HepG2 (cell line): ENCODE measurements around the gene IL22. TPM values are rescaled to one million over a fixed set of nuclear protein-coding genes. Genes with fewer than 3 reads are reported as not detected.

Experiments
- ATAC-seq: fragments of 200-7000 bp; cut with Tn5 transposase; 3 replicates; pipeline ENCODE4 v1.9.1; 2020; ENCODE audit warnings: mild to moderate bottlenecking, moderate library complexity
- BruUV-seq: library from RNA; stranded (reverse); fragments of 400-500 nt; replicated peaks from 2 replicates; lab custom pipeline; 2021; lab: Mats Ljungman, UMichigan
- CTCF ChIA-PET: fragments of 300-600 bp; formaldehyde crosslinking; extraction: SDS; loops from one replicate; lab custom pipeline; 2021; ENCODE audit warnings: low total read pairs, inconsistent platforms, low intra/inter-chr PET ratio; lab: Yijun Ruan, JAX
- POLR2A ChIA-PET: fragments of 350-600 bp; sonication (Branson Sonifier 250); formaldehyde crosslinking; loops from one replicate; lab custom pipeline; 2020; ENCODE audit warnings: antibody characterized with exemption, inconsistent platforms; lab: Yijun Ruan, JAX
- DNase-seq: peaks from one replicate; pipeline ENCODE4 v3.0.0-alpha.2; 2015; ENCODE audit warnings: low spot score
- FAIRE-seq: peaks from 3 replicates; lab custom pipeline; 2011; peaks lifted over from hg19 to GRCh38; lab: Jason Lieb, UNC
- H2AFZ ChIP-seq: one replicate; pipeline ENCODE4 v1.6.1; 2011; ENCODE audit warnings: low read length, inconsistent platforms
- H3K27ac ChIP-seq: fragments of 300-600 bp; 3 replicates; pipeline ENCODE4 v1.8.0; 2011; ENCODE audit warnings: mixed run types, mild to moderate bottlenecking, mixed read lengths, low read length, inconsistent platforms; ENCODE audit not compliant: insufficient read depth; ENCODE audit errors: extremely low read length
- H3K27me3 ChIP-seq, 2 experiments: fragments of 200-600 bp in 1 of 2; 2 replicates in 1 of 2; 3 replicates in 1 of 2; pipeline versions ENCODE4 v1.6.0 to v1.8.0; 2011; ENCODE audit warnings: low read length in 2 of 2, mild to moderate bottlenecking in 2 of 2, moderate library complexity in 2 of 2, inconsistent platforms in 1 of 2; ENCODE audit not compliant: insufficient read depth in 2 of 2, control insufficient read depth in 1 of 2
- H3K36me3 ChIP-seq, 2 experiments: fragments of 200-600 bp in 1 of 2; replicated peaks in 1 of 2; 2 replicates in 1 of 2; 3 replicates in 1 of 2; pipeline versions ENCODE4 v1.5.1 to v1.8.0; 2011; ENCODE audit warnings: low read length in 2 of 2, inconsistent platforms in 1 of 2; ENCODE audit not compliant: insufficient read depth in 2 of 2, control insufficient read depth in 1 of 2
- H3K4me1 ChIP-seq: 2 replicates; pipeline ENCODE4 v1.5.1; 2012; ENCODE audit warnings: low read length, inconsistent platforms; ENCODE audit not compliant: insufficient read depth
- H3K4me2 ChIP-seq: 2 replicates; pipeline ENCODE4 v1.6.0; 2011; ENCODE audit warnings: low read depth, low read length, inconsistent platforms
- H3K4me3 ChIP-seq, 3 experiments: fragments of 200-600 bp in 1 of 3; sonication (generic), shearing (Covaris generic) in 1 of 3; replicated peaks in 1 of 3; 2 replicates each; pipeline ENCODE4 v1.5.1; 2011 to 2016; ENCODE audit warnings: low read length in 3 of 3, inconsistent platforms in 2 of 3, low read depth in 2 of 3, mild to moderate bottlenecking in 2 of 3, control low read depth in 1 of 3, mixed read lengths in 1 of 3; ENCODE audit not compliant: insufficient read depth in 1 of 3
- H3K79me2 ChIP-seq: one replicate; pipeline ENCODE4 v1.6.1; 2011; ENCODE audit warnings: low read length, inconsistent platforms; ENCODE audit not compliant: insufficient read depth
- H3K9ac ChIP-seq: 2 replicates; pipeline ENCODE4 v1.6.0; 2011; ENCODE audit warnings: mild to moderate bottlenecking, low read depth, low read length, inconsistent platforms; ENCODE audit not compliant: insufficient read depth
- H3K9me3 ChIP-seq: 2 replicates; pipeline ENCODE4 v1.5.1; 2012; ENCODE audit warnings: mild to moderate bottlenecking, low read length
- H4K20me1 ChIP-seq: 2 replicates; pipeline ENCODE4 v1.6.0; 2011; ENCODE audit warnings: inconsistent platforms, mild to moderate bottlenecking, low read length, moderate library complexity; ENCODE audit not compliant: insufficient read depth
- CREB1 ChIP-seq, 2 experiments: fragments of 450-650 bp in 1 of 2; IDR thresholded peaks; 2 replicates each; pipeline ENCODE4 v1.6.1; 2016 to 2017; ENCODE audit warnings: control low read depth in 1 of 2, mild to moderate bottlenecking in 1 of 2, missing compliant biosample characterization in 1 of 2, missing genetic modification characterization in 1 of 2
- FIP1L1 ChIP-seq: fragments of 200-400 bp; formaldehyde crosslinking; IDR thresholded peaks from 2 replicates; pipeline ENCODE4 v1.6.1; 2018; ENCODE audit warnings: low read depth, mild to moderate bottlenecking, low read length, moderate library complexity, borderline replicate concordance; ENCODE audit not compliant: insufficient read depth
- FOXJ3 ChIP-seq: sonication (generic); formaldehyde crosslinking; IDR thresholded peaks from 2 replicates; pipeline ENCODE4 v1.4.0; 2020; ENCODE audit warnings: missing genetic modification reagents, mild to moderate bottlenecking, borderline replicate concordance
- GZF1 ChIP-seq: sonication (generic); formaldehyde crosslinking; IDR thresholded peaks from 2 replicates; pipeline ENCODE4 v1.5.1; 2020; ENCODE audit warnings: mild to moderate bottlenecking, missing genetic modification reagents
- MIXL1 ChIP-seq: IDR thresholded peaks from 2 replicates; pipeline ENCODE4 v1.6.1; 2016
- PAWR ChIP-seq: sonication (generic); formaldehyde crosslinking; IDR thresholded peaks from 2 replicates; pipeline ENCODE4 v1.4.0; 2020; ENCODE audit warnings: missing genetic modification reagents, mild to moderate bottlenecking, borderline replicate concordance
- PHF20 ChIP-seq: sonication (generic); formaldehyde crosslinking; IDR thresholded peaks from 2 replicates; pipeline ENCODE4 v1.5.0; 2020; ENCODE audit warnings: mild to moderate bottlenecking, missing genetic modification reagents
- RAD21 ChIP-seq: fragments of 450-650 bp; formaldehyde crosslinking; IDR thresholded peaks from 2 replicates; pipeline ENCODE4 v1.5.0; 2020; ENCODE audit warnings: mild to moderate bottlenecking
- RBAK ChIP-seq: sonication (generic); formaldehyde crosslinking; IDR thresholded peaks from 2 replicates; pipeline ENCODE4 v1.5.1; 2020; ENCODE audit warnings: mild to moderate bottlenecking, missing genetic modification reagents
- SP5 ChIP-seq: IDR thresholded peaks from 2 replicates; pipeline ENCODE4 v1.6.1; 2016; ENCODE audit warnings: low read depth, borderline replicate concordance
- ZMAT3 ChIP-seq: sonication (generic); formaldehyde crosslinking; conservative IDR thresholded peaks from 2 replicates; pipeline ENCODE4 v1.7.0; 2021; ENCODE audit warnings: missing genetic modification reagents
- ZNF12 ChIP-seq: sonication (generic); formaldehyde crosslinking; IDR thresholded peaks from 2 replicates; pipeline ENCODE4 v1.5.0; 2020; ENCODE audit warnings: missing genetic modification reagents
- ZNF775 ChIP-seq: sonication (generic); formaldehyde crosslinking; IDR thresholded peaks from 2 replicates; pipeline ENCODE4 v1.4.0; 2020; ENCODE audit warnings: missing genetic modification reagents, mild to moderate bottlenecking, moderate library complexity, borderline replicate concordance
- WGBS: methylation state at CpG from one replicate; pipeline ENCODE4 v1.1.6; 2017; ENCODE audit warnings: low lambda C conversion rate; 5-methylcytosine and 5-hydroxymethylcytosine counted together
- in situ Hi-C: cut with HindIII; loops from 2 replicates; pipeline ENCODE4 v1.10.0; 2017; ENCODE audit warnings: low pct_unique_long_range_greater_than_20kb; ENCODE audit not compliant: extremely low pct_ligation_motif_present
- intact Hi-C: fragments of 100-400 bp; cut with micrococcal nuclease; formaldehyde crosslinking; loops from one replicate; pipeline ENCODE4 v1.10.0; 2022; ENCODE audit not compliant: unreplicated experiment
- polyA plus RNA-seq, 8 experiments: library from polyadenylated mRNA; depleted of rRNA in 3 of 8; stranded (reverse) in 7 of 8; unstranded in 1 of 8; fragments of >200 nt; fragmentation: Illumina TruSeq in 4 of 8; extraction: Trizol in 4 of 8; gene quantifications; 2 replicates each; pipeline versions ENCODE4 v1.2.1 to v1.2.3, GENCODE V29; 2011 to 2016; ENCODE audit warnings: low read depth in 4 of 8, missing spikeins in 1 of 8, mixed read lengths in 1 of 8; ENCODE audit not compliant: insufficient read depth in 1 of 8
- total RNA-seq, 5 experiments: library from RNA; depleted of rRNA; stranded (reverse); fragments of >200 nt; fragmentation: Illumina TruSeq; extraction: Trizol; gene quantifications; 2 replicates each; pipeline ENCODE4 v1.2.3, GENCODE V29; 2016; ENCODE audit warnings: low read depth in 1 of 5

Gene IL22
- total and polyA plus RNA-seq, 2 of the 13 experiments (the other 11 are each of a cell fraction or from before 2014, with no cell fraction given): not detected

- Histone ChIP-seq H3K36me3 (no peaks in the 10 kb centered on the region), H4K20me1 (no peaks in the 10 kb centered on the region), H3K4me1 (no peaks in the 10 kb centered on the region), H3K79me2 (no peaks in the 10 kb centered on the region), H3K4me3 (no peak overlapping the region), H3K4me2 (no peak overlapping the region), H3K27ac (no peak overlapping the region), H3K9me3 (no peaks in the 10 kb centered on the region), H3K9ac (no peak overlapping the region), H2AFZ (no peak overlapping the region), H3K27me3 (peaks cover 3 to 4% of the 10 kb centered on the region in 2 experiments; a peak in 2 of 5 replicates)
- no peak for DNase-seq
- intact Hi-C loops: no loop called here
- ChIA-PET POLR2A (no interaction called here), CTCF (no interaction called here)
- TF ChIP-seq PHF20 (CRISPR knock-in tag): no peak
- no peak for TF ChIP-seq ZMAT3 (CRISPR knock-in tag)
- no peak for TF ChIP-seq RAD21
- TF ChIP-seq CREB1 (IDR thresholded peaks at IDR 0.05): no peak
- no peak for TF ChIP-seq CREB1 (CRISPR knock-in tag; IDR thresholded peaks at IDR 0.05)
- no peak for TF ChIP-seq MIXL1
- no peak for TF ChIP-seq RBAK
- TF ChIP-seq PAWR (CRISPR knock-in tag): no peak
- no peak for TF ChIP-seq GZF1 (CRISPR knock-in tag)
- no peak for TF ChIP-seq SP5 (CRISPR knock-in tag)
- TF ChIP-seq ZNF12 (CRISPR knock-in tag): no peak
- no peak for TF ChIP-seq FIP1L1
- TF ChIP-seq FOXJ3 (CRISPR knock-in tag): no peak
- no peak for TF ChIP-seq ZNF775
- ATAC-seq: no peak
- in situ Hi-C loops: no loop called here
- FAIRE-seq: no peak
- WGBS: 0% methylated on average over 1 of the region's 1 CpG
- BruUV-seq: no TSS peak
These were observed 10.0 kb upstream of the IL22 start for GRCh38 chr12:68263366-68263765.
